ENCODE data around the gene RAI1. TPM values are rescaled to one million over a fixed set of nuclear protein-coding genes. Genes with fewer than 3 reads are reported as not detected.
A peak's percentile ranks its signal among the peaks of the same experiment; 100 is the strongest.

The RAI1 gene
- total RNA-seq, 1 donor from 2014 or later = 30.1 TPM

- intact Hi-C loops (cut with micrococcal nuclease) = loop anchor here (10.0 kb wide), 1 partner anchor 88 kb away; no protein-coding TSS in a partner anchor
- peak; percentile 85 for DNase-seq
These were observed 102.0 kb downstream of the RAI1 start for GRCh38 chr17:17783116-17783824.

DNA sequence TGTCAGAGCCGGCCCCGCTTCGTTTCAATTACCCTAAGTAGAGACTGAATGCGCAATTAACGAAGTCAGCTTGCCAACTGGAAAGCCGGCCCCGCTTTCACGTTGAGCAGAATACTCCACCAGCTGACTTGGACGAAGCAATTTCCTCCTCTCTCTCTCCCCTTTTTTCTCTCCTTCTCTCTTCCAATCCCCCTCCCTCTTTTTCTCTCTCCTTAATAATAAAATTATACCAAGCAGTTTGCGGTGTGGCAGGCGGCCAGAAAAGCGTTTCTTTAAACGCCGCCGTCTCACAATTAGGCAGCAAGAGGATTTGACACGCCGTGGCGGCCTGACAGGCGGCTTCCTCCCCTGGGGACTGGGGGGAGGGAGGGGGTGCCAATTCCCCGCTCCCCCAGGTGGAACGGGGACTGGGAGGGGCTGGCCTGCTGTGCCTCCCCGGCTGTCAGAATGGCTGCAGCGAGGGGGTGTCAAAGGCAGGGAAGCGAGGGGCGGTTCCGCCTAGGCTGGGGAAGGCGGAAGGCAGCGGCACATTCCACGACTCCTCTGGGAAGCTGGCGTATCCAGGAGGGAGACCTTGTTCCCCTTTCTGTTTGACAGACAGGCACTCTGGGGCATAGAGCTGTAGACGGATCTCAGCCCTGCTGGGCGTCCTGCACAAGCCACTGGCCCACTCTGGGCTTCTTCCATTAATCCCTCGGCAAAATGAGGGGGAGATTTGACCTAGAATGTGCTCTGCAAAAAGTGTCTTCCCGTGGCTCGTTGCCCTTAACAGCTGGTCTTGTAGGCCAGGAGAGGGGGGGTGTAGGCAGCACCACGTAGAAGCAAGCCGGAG is 102.8 kb downstream of the RAI1 start:
- DNase-seq = peak; percentile 69
- ATAC-seq = peak; percentile 6
- intact Hi-C loops (cut with micrococcal nuclease) = loop anchor here (10.0 kb wide), 1 partner anchor 89 kb away; no protein-coding TSS in a partner anchor

More at GRCh38 chr17:17783116-17783824, 102.0 kb downstream of the RAI1 start:
- ATAC-seq = peak; percentile 58

- DNase-seq (no peak), ATAC-seq (peak; percentile 0)
- intact Hi-C loops (cut with micrococcal nuclease) = loop anchor here (10.0 kb wide), 1 partner anchor 90 kb away; no protein-coding TSS in a partner anchor
These were observed 103.5 kb downstream of the RAI1 start for GRCh38 chr17:17784657-17785267.

GRCh38 chr17:17785407-17785806 is 104.1 kb downstream of the RAI1 start:
- ATAC-seq (no peak), DNase-seq (no peak)
- intact Hi-C loops (cut with micrococcal nuclease) = loop anchor here (10.0 kb wide), 1 partner anchor 91 kb away; no protein-coding TSS in a partner anchor

GRCh38 chr17:17786998-17787397 is 105.7 kb downstream of the RAI1 start:
- intact Hi-C loops (cut with micrococcal nuclease) = loop anchor here (10.0 kb wide), 1 partner anchor 92 kb away; no protein-coding TSS in a partner anchor
- DNase-seq (no peak), ATAC-seq (no peak)

DNA sequence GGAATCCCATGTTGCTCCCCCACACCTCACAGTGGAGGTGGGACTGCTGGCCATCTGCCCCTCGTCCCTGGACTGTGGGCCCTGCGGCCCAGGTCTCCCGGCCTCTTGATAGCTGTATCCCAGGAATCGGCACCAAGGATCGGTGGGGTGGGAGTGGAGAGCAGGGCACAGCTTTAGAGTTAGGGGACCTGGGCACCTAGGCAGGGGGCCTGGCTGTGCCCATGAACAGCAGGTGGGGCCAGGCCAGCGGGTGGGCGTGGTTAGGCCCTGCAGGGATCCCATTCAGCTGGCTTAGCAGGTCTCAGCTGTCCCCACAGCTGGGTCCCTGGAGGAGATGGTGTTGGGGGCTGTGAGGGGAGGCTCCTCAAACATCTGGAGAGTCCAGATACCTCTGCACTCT is 106.3 kb downstream of the RAI1 start:
- intact Hi-C loops (cut with micrococcal nuclease) = loop anchor here (10.0 kb wide), 1 partner anchor 93 kb away; no protein-coding TSS in a partner anchor
- DNase-seq (no peak), ATAC-seq (no peak)

DNA sequence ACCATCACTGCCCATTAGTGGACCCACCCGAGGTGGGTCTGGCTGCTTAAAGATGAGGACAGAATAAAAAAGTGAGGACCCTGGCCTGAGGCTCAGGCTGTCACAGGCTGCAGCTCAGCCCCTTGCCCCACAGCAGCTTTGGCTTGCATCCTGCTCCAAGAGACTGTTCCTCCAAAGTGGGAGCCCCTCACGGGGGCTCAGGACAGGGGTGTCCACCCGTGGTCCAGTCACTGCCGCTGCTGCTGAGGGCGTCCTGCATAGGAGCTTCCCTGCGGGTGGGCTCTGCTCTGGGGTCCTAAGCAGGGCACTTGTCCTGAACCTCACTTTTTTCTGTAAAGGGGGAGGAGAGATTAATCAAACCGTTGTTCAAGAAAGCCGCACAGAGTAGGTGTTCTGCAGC is 107.7 kb downstream of the RAI1 start:
- intact Hi-C loops (cut with micrococcal nuclease) = loop anchor here (10.0 kb wide), 1 partner anchor 94 kb away; no protein-coding TSS in a partner anchor

DNA sequence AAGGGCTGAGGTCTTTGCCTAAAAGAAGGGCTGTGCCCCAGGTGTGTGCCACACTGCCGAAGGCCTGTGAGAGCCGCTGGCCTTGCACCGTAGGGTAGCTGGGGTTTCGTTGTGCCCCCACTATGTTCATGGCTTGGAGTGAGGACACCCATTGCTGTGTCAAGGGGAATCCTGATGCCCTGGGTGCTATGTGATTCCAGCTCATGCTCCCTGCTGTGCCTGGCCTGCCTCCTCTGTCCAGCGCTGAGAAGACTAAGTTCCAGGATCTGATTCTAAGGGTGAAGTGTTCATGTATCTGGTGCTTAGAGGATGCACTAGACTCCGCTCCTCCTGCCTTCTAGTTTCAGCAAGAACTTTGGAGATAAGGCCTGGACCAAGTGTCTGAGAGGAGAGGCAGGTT is 108.2 kb downstream of the RAI1 start:
- intact Hi-C loops (cut with micrococcal nuclease) = loop anchor here (10.0 kb wide), 1 partner anchor 95 kb away; no protein-coding TSS in a partner anchor
- DNase-seq (no peak), ATAC-seq (no peak)

More for the DNA sequence above, 107.7 kb downstream of the RAI1 start:
- no peak for ATAC-seq
- DNase-seq = no peak

DNA sequence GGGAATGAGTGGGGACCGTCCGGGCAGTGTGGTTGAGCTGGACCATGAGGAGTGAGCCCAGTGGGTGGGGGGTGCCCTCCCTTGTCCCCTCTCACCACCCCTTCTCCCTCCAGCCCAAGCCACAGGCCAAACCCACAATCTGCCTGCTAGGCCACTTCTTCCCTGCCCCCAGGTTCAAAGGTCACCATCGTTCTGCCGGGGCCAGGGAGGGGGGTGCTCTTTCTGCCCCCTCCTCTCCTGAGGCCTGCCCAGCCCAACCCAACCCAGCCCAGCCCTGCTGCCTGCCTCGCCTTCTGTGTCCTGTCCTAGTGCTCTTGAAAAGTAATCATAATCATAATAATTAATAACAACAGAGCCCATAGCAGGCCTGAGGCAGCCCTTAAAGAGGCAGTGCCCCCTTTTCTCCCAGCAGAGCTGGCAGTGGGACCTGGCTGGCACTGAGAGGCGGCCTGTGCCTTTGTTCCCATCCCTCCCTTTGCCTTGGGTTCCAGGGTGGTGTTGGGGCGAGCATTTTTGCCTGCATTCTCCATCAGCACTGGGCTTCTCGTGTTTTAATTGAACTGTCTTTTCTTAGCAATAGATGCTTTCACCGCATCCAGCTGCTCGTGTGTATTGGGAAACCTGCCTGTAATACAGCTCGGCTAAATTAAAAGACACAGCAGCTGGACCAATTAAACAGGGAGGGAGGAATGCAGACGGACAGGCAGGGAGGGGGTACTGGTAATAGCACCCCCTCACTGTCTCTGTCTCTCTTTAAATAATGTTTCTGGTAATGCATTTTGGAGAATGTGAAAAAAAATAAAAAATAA is 108.8 kb downstream of the RAI1 start:
- intact Hi-C loops (cut with micrococcal nuclease) = loop anchor here (10.0 kb wide), 1 partner anchor 95 kb away; no protein-coding TSS in a partner anchor

GRCh38 chr17:17790637-17791464 is 109.6 kb downstream of the RAI1 start:
- intact Hi-C loops (cut with micrococcal nuclease) = no loop called here
- no peak for ATAC-seq
- DNase-seq = no peak

More for the DNA sequence above, 108.8 kb downstream of the RAI1 start:
- DNase-seq (no peak), ATAC-seq (no peak)

DNA sequence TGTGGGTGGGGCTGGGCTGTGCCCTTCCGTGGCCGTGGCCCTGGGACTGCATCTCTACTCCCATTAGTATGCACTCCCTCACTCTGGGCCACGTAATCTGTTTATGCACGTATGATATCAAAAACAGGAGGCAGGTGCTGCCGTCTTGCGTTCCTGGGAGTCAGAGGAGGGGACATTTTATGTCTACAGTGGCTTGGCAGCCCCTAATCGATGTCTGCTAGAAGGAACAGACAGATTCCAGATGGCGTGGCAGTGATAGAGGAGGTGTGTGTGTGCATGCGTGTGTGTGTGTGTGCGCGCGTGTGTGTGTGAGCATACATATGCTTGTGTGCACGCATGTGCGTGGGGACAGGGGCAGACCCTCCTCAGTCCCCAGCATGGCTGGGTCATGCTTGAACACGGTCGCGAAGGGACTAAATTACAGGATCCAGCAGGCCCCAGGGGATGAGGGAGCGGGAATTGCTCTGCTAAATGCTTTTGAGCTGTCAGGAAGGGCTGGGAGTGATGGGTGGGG is 110.8 kb downstream of the RAI1 start:
- intact Hi-C loops (cut with micrococcal nuclease) = no loop called here
- ATAC-seq (peak; percentile 9), DNase-seq (no peak)

DNA sequence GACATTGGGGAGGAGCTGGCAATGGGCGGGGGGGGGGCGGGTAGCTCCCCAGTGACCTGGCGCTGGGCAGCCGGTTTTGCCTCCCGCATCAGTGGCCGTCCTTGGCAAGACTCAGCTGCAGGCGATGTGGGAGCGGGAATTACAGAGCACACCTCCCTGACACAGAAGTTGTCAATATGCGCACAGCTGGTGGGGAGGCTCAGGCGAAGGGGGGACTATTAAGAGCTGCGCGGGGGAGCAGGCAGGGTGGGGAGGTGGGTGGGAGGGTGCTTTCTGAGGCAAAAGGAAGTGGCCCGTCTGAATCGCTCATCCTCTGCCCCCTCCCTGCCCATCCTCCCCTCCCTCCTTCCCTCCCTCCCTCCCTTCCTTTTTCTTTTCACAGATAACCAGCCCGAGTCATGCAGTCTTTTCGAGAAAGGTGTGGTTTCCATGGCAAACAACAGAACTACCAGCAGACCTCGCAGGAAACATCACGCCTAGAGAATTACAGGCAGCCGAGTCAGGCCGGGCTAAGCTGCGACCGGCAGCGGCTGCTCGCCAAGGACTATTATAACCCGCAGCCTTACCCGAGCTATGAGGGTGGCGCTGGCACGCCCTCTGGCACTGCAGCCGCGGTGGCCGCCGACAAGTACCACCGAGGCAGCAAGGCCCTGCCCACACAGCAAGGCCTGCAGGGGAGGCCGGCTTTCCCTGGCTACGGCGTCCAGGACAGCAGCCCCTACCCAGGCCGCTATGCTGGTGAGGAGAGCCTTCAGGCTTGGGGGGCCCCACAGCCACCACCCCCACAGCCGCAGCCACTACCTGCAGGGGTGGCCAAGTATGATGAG is 111.5 kb downstream of the RAI1 start:
- peak; percentile 54 for ATAC-seq
- intact Hi-C loops (cut with micrococcal nuclease) = no loop called here
- DNase-seq = peak; percentile 75

DNA sequence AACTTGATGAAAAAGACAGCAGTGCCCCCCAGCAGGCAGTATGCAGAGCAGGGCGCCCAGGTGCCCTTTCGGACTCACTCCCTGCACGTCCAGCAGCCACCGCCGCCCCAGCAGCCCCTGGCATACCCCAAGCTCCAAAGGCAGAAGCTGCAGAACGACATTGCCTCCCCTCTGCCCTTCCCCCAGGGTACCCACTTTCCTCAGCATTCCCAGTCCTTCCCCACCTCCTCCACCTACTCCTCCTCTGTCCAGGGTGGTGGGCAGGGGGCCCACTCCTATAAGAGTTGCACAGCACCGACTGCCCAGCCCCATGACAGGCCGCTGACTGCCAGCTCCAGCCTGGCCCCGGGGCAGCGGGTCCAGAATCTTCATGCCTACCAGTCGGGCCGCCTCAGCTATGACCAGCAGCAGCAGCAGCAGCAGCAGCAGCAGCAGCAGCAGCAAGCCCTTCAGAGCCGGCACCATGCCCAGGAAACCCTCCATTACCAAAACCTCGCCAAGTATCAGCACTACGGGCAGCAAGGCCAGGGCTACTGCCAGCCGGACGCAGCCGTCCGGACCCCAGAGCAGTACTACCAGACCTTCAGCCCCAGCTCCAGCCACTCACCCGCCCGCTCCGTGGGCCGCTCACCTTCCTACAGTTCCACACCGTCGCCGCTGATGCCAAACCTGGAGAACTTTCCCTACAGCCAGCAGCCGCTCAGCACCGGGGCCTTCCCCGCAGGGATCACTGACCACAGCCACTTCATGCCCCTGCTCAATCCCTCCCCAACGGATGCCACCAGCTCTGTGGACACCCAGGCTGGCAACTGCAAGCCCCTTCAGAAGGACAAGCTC is 112.3 kb downstream of the RAI1 start:
- ATAC-seq (peak; percentile 55), DNase-seq (peak; percentile 78)
- intact Hi-C loops (cut with micrococcal nuclease) = no loop called here

- intact Hi-C loops (cut with micrococcal nuclease) = no loop called here
- DNase-seq (no peak), ATAC-seq (no peak)
These were observed 113.1 kb downstream of the RAI1 start for GRCh38 chr17:17794382-17794781.

GRCh38 chr17:17795296-17795695 is 114.0 kb downstream of the RAI1 start:
- no peak for ATAC-seq
- intact Hi-C loops (cut with micrococcal nuclease) = no loop called here
- no peak for DNase-seq
